Vagina (tissue), 2 donors: ENCODE results near the gene WNT2. TPM values are rescaled to one million over a fixed set of nuclear protein-coding genes. Genes with fewer than 3 reads are reported as not detected.
"Not testable (repeated sequence)": the region's sequence is repeated elsewhere in the genome, so short reads cannot be mapped to it uniquely, and the experiment has no call there.

Experiments used
- DNase-seq, 2 donors: peaks; one replicate each; pipeline ENCODE4 v3.0.0-alpha.2; 2017; ENCODE audit errors: extremely low spot score in 2 of 2
- H3K27ac ChIP-seq: fragments of 200-600 bp; sonication (generic); one replicate; pipeline ENCODE4 v1.5.1; 2019
- H3K27me3 ChIP-seq: fragments of 200-600 bp; sonication (generic); one replicate; pipeline ENCODE4 v1.5.1; 2019
- H3K36me3 ChIP-seq, 2 donors: fragments of 200-600 bp; sonication (generic); one replicate each; pipeline ENCODE4 v1.5.1; 2017 to 2019
- H3K4me1 ChIP-seq: fragments of 200-600 bp; sonication (generic); one replicate; pipeline ENCODE4 v1.5.1; 2019
- H3K4me3 ChIP-seq, 2 donors: fragments of 200-600 bp; sonication (generic); 1 replicate in 1 of 2; 2 replicates in 1 of 2; pipeline ENCODE4 v1.5.1; 2016 to 2019
- H3K9me3 ChIP-seq: fragments of 200-600 bp; sonication (generic); one replicate; pipeline ENCODE4 v1.5.1; 2019
- CTCF ChIP-seq, 3 experiments: fragments of 450-650 bp in 2 of 3; fragments of 200-600 bp in 1 of 3; sonication (generic) in 1 of 3; IDR thresholded peaks; one replicate each; pipeline ENCODE4 v1.5.1; 2017 to 2019; ENCODE audit warnings: antibody characterized with exemption in 3 of 3, mild to moderate bottlenecking in 2 of 3, moderate library complexity in 2 of 3
- POLR2A ChIP-seq, 2 donors: fragments of 450-650 bp; IDR thresholded peaks; one replicate each; pipeline ENCODE4 v1.6.1; 2017; ENCODE audit warnings: antibody characterized with exemption in 2 of 2, mild to moderate bottlenecking in 2 of 2, moderate library complexity in 2 of 2
- POLR2AphosphoS5 ChIP-seq, 2 donors: sonication (generic); formaldehyde crosslinking; IDR thresholded peaks; one replicate each; pipeline ENCODE4 v1.9.0; 2017; ENCODE audit warnings: antibody characterized with exemption in 2 of 2, mild to moderate bottlenecking in 2 of 2, low read depth in 1 of 2; ENCODE audit not compliant: insufficient read depth in 1 of 2
- intact Hi-C: fragments of 100-400 bp; cut with DNase I; formaldehyde crosslinking; loops from one replicate; pipeline ENCODE4 v1.15.1; 2023
- total RNA-seq: library from RNA; depleted of rRNA; stranded (reverse); fragments of >200 nt; gene quantifications from one replicate; pipeline ENCODE4 v1.2.3, GENCODE V29; 2016

Gene WNT2
- total RNA-seq, 1 donor from 2014 or later: not detected

GRCh38 chr7:117312593-117313580 is 10.0 kb downstream of the WNT2 start:
- Histone ChIP-seq H3K27me3 (no peaks in the 10 kb centered on the region), H3K4me1 (no peaks in the 10 kb centered on the region), H3K36me3 (no peaks in the 10 kb centered on the region), H3K9me3 (no peaks in the 10 kb centered on the region), H3K4me3 (no peak overlapping the region), H3K27ac (no peak overlapping the region)
- no peak for DNase-seq
- intact Hi-C loops: no loop called here
- TF ChIP-seq POLR2AphosphoS5 (IDR thresholded peaks at IDR 0.05; ENCODE audit: insufficient read depth in 1 of 2, low read depth in 1 of 2): no peak
- no peak for TF ChIP-seq POLR2A (IDR thresholded peaks at IDR 0.05)
- no peak for TF ChIP-seq CTCF (IDR thresholded peaks at IDR 0.05)

- Histone ChIP-seq H3K36me3 (no peaks in the 10 kb centered on the region), H3K27me3 (no peaks in the 10 kb centered on the region), H3K9me3 (no peaks in the 10 kb centered on the region), H3K27ac (no peak overlapping the region), H3K4me3 (no peak overlapping the region), H3K4me1 (no peaks in the 10 kb centered on the region)
- intact Hi-C loops: no loop called here
- no peak for TF ChIP-seq POLR2AphosphoS5 (IDR thresholded peaks at IDR 0.05; ENCODE audit: insufficient read depth in 1 of 2, low read depth in 1 of 2)
- TF ChIP-seq CTCF (IDR thresholded peaks at IDR 0.05): no peak
- TF ChIP-seq POLR2A (IDR thresholded peaks at IDR 0.05): no peak
- peak in 1 of 2 donors; percentile 62 for DNase-seq
These were observed 14.0 kb downstream of the WNT2 start for GRCh38 chr7:117308891-117309290.

- Histone ChIP-seq H3K9me3 (no peaks in the 10 kb centered on the region), H3K4me1 (no peaks in the 10 kb centered on the region), H3K27ac (no peak overlapping the region), H3K4me3 (no peak overlapping the region), H3K36me3 (no peaks in the 10 kb centered on the region), H3K27me3 (no peaks in the 10 kb centered on the region)
- intact Hi-C loops: no loop called here
- no peak for DNase-seq
- TF ChIP-seq CTCF (IDR thresholded peaks at IDR 0.05) (no peak), POLR2AphosphoS5 (IDR thresholded peaks at IDR 0.05; ENCODE audit: insufficient read depth in 1 of 2, low read depth in 1 of 2) (no peak), POLR2A (IDR thresholded peaks at IDR 0.05) (no peak)
These were observed 20.5 kb downstream of the WNT2 start for GRCh38 chr7:117302396-117302795.

- H3K4me3 ChIP-seq, H3K4me1 ChIP-seq, H3K36me3 ChIP-seq, intact Hi-C loops, H3K27me3 ChIP-seq, H3K9me3 ChIP-seq, H3K27ac ChIP-seq: not testable (repeated sequence)
- peak in 1 of 2 donors; percentile 54 for DNase-seq
These were observed 22.4 kb downstream of the WNT2 start for GRCh38 chr7:117300506-117300905.

GRCh38 chr7:117297606-117298005 is 25.3 kb downstream of the WNT2 start:
- TF ChIP-seq CTCF (IDR thresholded peaks at IDR 0.05) (no peak), POLR2A (IDR thresholded peaks at IDR 0.05) (no peak), POLR2AphosphoS5 (IDR thresholded peaks at IDR 0.05; ENCODE audit: insufficient read depth in 1 of 2, low read depth in 1 of 2) (no peak)
- intact Hi-C loops: no loop called here
- no peaks in the 10 kb centered on the region for H3K9me3 ChIP-seq
- no peaks in the 10 kb centered on the region for H3K27me3 ChIP-seq
- H3K27ac ChIP-seq: no peak overlapping the region
- DNase-seq: peak in 1 of 2 donors; percentile 69
- no peaks in the 10 kb centered on the region for H3K36me3 ChIP-seq
- H3K4me3 ChIP-seq: no peak overlapping the region
- no peaks in the 10 kb centered on the region for H3K4me1 ChIP-seq
